LHCN-M2 (cell line): ENCODE measurements around the gene GIT1. TPM values are rescaled to one million over a fixed set of nuclear protein-coding genes. Genes with fewer than 3 reads are reported as not detected.
"Not testable (repeated sequence)": the region's sequence is repeated elsewhere in the genome, so short reads cannot be mapped to it uniquely, and the experiment has no call there.

ENCODE experiments used
- DNase-seq: peaks from one replicate; pipeline ENCODE4 v3.0.0-alpha.2; 2012; ENCODE audit warnings: low read depth
- total RNA-seq: library from RNA; depleted of rRNA; stranded (reverse); fragments of >200 nt; gene quantifications from 2 replicates; pipeline ENCODE4 v1.2.3, GENCODE V29; 2014

GIT1 gene
- total RNA-seq, 1 experiment from 2014 or later = 36.0 TPM

DNA sequence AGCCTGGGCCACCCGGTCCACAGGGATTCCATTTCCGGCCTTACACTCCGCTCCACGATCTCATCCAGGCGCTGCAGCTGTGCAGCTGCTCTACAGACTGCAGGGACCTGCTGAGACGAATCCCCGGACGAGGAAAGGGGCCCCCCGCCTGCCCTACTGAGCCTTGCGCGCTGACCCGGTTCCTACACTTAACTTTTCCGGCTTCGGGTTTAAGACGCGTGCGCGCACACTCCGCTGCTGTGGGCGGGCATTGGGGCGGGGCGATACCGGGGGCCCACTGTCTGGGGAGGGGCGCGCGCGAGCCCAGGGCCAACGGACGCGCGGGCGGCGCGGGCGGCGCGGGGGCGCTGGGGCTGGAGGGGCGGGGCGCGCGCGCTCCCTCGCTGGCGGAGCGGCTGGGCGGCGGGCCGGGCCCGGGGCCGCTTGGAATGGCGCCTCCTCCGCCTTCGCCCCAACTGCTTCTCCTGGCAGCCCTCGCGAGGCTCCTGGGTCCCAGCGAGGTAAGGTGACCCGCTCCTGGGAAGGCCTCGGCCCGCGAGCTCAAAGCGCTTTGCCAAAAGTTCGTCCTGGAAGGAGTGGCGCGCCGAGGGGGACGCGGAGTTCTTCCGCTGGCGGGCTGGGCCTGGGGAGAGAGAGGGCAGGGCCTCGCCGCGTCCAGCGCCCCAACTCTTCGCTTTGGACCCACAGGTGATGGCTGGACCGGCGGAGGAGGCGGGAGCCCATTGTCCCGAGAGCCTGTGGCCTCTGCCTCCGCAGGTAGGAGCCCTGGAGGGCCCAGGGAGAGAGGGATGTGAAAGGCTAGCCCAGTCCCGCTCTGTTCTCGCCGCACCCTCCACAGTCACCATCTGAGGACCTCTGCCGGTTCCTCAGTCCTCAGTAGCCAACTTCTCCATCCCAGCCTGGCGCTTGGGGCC, 20.9 kb downstream of the GIT1 start, which contains the start of gene TP53I13:
TP53I13 (plus strand) TSS at position 371 of the 914 bp plus-strand sequence; CDS start at position 429, 58 bp downstream.
- DNase-seq = peak; percentile 83

DNA sequence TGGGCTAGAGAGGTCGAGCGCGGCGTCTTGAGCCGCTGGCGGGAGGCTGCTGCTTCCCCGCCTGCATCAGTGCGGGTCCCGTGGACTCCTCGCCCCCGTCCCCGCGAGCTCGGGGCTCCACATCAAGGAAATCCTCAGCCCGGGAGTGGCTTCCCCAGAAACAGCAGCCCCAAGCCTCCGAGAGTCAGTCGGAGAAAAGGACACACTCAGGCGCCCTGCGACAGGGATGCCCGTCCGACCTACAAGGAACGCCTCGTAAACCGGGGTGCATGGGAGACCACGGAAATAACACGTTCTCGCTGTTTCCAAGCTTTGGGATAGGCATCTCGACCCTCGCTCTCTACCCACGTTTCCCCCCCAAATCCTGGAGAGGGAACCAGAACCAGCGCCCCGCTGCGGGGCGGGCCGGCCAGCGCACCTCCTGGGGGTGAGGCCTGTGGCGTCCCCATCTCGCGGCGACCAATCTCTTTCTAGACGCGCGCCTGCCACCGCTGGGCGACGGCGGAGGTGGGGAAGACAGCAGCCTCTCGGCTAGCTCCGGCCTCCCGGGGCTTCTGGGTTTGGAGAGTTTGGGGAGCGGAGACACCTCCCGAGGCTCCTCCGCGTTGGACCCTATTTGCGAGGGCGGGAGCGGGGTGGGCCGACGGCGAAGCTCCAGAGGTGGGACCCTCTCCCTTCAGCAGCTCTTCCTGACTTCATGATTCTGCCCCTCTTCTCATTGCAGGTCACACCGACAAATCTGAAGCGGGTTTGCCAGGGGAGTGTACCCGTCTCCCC, 21.7 kb downstream of the GIT1 start:
- peak; percentile 65 for DNase-seq

DNA sequence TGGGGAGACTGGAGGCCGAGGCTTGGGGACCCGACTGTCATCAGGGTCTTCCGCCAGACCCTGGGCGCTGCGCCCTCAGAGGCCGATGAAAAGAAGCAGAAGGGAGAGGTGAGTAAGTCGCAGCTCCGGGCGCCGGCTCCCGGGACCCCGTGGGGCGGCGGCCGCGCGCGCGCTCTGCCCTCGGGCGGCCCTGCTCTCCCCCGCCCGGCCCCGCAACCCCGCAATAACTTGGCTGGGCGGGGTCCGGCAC, 22.2 kb downstream of the GIT1 start:
- DNase-seq = no peak

DNA sequence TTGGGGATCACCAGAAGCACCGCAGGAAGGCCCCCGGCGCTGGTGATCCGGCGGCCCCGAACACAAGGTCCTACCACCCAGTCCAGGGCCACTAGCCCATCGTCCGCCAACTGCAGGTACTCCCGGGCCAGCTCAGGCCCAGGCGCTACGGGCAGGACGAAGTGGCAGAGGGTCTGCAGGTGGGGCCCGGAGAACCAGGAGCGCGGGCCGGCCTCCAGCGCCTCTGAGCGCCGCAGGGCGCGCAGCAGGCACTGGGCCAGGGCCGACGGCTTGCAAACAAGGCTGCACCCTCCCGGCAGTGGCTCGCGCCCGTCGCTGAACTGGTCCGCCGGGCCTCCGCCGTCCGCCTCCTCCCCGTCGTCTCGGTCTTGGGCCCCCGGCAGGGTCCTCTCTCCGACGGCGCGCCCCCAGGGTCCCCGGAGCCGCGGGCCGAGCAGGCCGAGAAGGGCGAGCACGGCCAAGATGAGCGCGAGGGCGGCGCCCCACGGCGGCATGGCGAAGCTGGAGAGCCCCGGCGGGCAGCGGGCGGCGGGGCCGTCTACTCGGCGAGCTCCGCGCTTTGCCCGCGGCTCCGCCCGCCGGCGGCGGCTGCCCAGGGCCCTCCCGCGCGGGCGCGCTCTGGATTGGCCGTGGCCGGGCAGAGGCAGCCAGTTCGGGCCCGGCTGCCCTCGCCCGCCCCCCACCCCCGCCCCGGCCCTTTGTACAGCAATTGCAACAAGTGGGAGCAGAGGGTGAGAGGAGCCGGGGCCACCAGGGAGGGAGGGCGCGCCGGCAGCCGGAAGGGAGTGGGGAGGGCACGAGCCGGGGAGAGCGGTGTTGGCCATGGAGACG, 22.8 kb downstream of the GIT1 start, which contains the start of gene ABHD15:
ABHD15 (minus strand) TSS at position 565 of the 831 bp plus-strand sequence; CDS start at position 494, 71 bp downstream.
- DNase-seq = peak; percentile 61

DNA sequence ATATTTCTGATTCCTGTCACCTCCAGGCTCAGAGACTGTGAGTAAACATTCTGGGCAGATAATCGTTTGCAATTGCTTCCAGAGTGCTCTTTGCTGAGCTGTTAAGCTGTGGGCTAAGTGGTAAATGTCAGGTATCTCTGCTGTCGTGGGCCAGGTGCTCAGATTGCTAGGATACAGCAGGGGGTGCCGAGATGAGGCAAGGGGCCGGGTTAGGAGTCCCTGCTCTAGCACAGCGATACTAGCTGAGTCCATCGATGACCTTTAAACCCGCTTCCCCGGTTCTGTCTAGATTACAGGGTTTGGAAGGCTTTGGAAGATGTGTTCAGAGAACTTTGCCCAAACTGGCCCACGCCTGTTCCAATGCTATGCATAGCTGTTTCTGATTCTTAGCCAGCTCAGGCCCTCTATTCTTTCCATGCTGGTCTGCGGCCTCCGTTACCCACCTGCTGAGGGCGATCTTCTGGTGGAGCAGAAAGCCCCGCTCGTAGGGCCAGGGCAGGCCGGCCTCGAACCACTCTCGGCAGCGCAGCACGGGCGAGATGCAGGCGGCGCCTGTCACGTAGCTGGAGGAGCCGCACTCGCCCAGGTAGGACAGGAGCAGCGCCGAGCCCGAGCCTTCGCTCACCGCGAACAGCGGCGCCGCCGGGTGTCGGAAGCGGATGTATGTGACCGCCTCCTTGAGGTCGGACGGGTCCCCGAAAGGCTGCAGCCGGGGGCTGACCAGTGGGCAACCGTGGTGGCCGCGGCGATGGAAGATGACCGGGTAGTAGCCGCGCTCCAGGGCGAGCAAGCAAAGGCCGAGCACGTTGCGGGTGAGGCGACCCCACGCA, 23.6 kb downstream of the GIT1 start:
- DNase-seq = no peak

DNA sequence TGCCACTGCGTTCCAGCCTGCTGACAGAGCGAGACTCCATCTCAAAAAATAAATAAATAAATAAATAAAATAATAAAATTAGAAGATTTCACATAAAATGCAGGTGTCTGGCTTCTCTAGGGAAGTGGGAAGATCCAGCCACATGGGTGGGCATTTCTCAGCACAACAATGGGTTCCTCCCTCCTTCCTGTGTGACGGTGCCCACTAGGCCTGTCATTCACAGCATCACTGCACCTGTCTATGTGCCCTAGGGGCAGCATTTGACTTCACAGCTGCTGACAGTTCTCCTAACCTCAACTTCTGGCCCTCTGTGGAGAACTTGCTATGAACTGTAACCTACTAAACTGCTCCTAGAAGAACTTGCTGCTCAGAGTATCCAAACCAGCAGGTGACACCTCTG, 25.6 kb downstream of the GIT1 start:
- peak; percentile 41 for DNase-seq

DNA sequence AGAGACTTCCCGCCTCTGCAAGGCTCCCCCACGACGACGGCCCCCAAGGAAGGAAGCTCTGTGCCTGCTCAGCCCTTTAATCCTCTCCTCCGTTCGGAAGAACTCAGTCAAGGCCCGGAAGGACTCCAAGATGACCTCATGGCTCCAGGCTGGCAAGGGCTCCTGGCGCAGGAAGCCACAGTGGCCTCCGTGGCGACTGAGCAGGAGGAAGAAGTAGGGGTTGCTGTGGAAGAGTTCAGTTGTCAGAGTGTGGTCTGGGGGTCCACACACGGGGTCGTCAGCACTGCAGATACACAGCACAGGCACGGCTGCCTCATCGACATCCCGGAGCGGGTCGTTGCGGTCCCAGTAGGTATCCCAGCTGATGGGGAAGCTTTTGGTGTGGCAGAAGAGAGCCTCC, 26.8 kb downstream of the GIT1 start:
- DNase-seq = no peak

DNA sequence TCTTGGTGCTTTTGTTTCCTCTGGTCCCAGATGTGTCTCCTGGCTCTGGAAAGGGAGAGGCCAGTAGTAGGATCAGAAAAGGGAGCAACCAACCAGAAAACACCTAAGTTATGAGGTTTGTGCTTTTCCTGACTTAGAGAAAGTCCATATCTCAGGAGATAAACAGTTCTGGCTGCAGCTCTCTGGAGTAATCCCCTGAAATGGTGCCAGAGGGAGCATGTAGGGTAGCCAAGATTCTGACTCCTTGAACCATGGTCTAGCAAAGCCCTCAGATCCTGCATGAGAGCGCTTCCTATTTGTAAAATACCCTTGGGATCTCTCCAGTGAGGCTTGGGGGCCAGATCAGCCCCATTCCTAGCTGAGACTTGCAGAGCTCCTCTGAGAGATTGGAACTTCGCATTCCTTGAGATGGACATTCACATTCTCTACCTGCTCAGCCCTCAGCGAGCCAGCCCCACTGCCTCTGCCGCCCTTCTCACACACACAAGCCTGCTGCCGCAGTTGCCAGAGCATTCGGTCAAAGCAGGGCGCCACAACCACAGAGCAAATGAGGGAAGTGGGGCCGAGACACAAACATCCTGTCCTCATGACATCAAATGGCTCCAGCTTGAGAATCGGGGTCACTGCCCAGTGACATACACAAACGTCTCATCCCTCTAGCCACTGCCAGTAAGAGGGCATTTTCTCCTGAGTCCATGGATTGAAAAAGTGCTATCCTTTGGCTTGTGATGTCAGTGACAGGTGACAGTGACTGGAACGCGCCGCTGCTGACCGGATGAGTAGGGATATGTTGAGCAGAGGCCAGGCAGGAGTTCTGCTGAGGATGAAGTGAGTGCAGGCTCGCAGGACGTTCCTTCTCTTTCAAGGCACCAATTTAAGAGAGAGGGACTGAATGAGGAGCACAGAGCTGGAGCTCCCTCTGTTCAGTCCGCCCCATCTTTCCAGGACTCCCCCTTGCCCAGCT, 27.6 kb downstream of the GIT1 start:
- no peak for DNase-seq

DNA sequence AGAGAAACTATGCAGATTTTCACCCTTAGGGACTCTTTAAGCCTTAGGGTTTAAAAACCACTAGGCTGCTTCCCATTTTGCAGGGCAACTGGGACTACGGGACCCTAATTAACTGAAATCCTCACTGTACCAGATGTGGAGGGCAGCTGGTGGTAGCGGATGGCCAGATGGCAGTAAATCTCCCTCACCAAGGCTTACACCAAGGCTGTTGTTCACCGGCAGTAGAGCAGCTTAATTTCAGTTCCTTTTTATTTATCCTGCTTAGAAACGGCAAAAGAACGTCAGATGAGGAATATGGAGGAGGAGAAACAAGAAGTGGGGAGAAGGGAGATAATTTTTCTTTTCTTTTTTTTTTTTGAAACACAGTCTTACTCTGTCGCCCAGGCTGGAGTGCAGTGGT, 29.1 kb downstream of the GIT1 start:
- DNase-seq = no peak

DNA sequence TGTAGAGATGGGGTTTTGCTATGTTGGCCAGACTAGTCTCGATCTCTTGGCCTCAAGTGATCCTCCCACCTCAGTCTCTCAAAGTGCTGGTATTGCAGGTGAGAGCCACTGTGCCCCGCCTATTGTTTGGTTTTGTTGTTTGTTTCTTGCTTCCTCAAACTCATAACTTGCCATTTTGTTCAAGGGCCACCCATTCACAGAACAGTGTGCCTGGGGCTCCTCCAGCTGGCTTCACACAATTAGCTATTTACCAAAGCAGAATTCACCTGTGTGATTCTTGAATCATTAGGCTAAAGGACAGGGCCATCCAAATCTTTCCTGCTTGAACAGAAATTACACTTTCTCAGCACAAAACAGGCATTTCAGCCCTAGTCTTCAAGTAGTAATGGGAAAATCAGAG, 29.8 kb downstream of the GIT1 start:
- DNase-seq = no peak

DNA sequence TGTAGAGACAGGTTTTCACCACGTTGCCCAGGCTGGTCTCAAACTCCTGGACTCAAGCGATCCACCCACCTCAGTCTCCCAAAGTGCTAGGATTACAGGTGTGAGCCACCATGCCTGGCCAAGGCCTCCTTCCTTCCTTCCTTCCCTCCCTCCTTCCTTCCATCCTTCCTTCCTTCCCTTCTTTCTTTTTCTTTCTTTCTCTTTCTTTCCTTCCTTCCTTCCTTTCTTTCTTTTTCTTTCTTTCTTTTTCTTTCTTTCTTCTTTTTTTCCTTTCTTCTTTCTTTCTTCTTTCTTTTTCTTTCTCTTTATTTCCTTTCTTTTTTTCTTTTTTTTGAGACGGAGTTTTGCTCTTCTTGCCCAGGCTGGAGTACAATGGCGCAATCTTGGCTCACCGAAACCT, 31.3 kb downstream of the GIT1 start:
- not testable (repeated sequence) for DNase-seq

DNA sequence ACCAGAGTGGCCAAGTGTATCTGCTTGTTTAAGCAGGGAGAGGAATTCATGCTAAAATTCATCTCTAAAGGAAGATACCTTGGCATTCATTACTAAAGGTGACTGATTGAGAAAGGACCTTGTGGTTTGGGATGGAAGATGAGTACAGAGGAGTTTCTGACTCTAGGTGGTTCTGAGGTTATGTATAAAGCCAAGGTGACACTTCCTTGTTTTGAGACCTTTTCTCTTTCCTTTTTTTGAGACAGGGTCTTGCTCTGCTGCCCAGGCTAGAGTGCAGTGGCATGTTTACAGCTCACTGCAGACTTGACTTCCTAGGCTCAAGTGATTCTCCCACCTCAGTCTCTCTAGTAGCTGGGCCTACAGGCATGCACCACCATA, 31.7 kb downstream of the GIT1 start:
- no peak for DNase-seq

DNA sequence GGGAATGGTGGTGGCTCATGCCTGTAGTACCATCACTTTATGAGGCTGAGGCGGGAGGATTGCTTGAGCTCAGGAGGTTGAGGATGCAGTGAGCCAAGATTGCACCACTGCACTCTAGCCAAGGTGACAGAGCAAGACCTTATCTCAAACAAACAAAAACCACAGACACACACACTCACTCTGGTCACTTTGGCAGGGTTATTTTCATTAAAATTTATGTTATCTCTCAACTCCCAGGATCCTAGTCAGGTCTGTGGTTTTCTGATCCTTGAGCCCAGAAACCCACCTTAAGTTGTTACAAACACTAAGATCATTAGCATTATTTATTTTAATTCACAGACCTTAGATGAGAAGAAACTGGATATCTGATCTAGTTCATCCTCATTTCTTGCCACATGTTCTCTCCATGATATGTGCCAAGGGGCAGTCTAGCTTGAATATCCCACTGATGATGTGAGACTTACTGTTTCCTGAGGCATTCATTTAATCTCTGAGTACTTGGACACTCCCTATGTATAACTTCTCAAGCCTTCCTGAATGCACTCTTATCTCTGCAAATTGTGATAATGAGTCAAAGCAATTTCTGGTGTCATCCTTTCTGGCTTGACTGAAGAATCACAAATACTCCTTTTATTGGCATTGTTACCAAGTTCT, 32.2 kb downstream of the GIT1 start:
- peak; percentile 12 for DNase-seq

DNA sequence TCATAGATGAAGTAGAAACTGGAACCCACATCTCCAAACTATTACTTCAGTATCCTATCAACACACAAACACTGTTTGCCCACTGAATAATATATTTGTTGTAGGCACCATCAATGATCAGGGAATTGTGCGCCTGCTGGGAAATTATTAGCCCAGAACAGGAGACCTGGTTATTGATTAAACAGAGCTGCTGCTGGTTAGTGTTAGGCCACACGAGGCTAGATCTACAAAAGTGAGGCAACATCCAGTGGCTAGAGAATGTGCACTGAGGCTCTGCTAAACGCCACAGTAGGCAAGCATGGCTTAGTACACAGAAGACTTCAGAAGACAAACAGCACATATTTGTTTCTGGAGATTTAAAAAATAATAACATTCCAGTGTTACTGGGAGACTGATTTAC, 33.6 kb downstream of the GIT1 start:
- no peak for DNase-seq

DNA sequence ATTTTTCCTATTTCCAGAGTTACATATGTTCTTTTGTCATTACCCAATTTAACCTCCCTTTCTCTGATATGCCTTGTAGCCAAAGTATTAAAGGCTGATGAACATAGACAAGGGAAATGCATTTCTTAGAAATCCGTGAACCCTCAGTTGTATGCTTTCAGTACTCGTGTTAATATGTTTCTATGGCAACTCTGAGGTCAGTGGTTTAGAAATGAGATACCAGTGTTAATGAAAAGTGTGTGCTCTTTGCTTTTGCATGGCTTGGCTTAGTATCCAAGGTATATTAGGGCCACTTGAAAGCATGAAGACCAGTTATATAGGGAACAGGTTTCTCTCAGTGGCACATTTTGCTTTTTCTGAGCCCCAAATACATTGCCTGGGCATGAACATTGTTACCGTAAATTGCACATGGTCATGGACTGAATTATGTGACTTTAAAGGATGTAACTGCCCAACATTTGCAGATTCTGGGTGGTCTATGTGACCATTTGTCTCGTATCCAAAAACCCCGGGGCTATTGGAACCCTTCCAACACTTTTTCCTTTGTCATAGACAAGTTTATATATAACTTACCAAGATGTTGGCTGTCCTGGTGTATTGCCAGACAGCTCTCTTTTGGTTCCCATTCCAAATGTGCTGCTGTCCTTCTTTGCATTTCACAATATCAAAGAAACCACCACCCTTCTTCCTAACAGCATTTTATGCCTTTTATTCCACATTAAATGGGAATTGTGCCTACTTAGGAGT, 40.1 kb downstream of the GIT1 start:
- no peak for DNase-seq

DNA sequence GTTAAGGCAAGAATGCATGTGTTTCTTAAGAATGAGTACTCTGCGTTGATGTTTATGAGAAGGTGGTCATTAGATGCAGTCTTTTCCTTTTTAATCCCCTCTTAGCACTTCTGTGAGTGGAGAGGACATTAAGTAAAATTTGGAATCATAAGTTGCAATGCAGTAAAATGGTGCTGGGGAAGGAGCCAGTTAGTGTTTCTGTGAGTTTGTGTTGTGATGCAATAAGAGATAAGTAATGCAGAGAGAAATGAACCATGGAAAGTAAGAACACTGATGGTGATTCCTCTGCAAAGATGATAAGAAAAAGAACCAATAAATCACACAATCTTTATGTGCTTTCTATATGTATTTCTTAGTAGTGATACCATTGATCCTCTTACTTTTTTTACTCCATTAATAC, 42.6 kb downstream of the GIT1 start:
- no peak for DNase-seq

DNA sequence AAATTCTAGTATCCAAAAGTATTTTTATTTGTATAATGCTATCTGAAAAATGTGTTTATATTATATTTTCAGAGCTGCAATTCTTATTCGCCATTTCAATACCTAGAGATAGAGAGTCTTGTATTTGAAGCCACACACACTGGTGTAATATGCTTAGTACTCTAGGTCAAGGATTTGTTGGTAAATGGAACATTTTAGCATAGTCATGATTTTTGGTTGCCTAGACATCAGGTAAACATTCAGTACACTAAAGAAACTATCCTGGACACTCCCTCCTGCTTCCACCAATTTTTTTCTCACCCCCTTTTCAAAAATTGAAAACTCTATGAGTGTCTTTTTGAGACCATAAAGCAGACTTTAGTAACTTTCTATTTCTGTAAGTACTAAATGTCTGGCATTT, 43.4 kb downstream of the GIT1 start:
- DNase-seq = no peak

DNA sequence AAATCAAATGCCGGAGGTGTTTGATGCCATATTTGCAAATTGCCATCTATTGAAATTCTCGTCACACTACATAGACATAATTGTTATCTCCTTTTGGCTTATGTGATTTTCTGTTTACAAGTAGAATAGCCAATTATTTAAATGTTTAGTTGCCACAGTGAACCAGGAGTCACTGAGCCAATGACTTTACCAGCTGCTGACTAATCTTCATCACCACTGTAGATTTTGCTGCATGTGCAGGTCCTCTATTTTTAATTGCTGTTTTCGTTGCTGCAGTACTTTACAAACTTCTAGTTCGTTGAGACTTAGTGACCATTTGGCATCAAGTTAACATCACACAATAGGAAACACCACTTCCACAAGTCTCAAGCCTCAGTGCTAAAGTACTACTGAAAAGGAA, 45.4 kb downstream of the GIT1 start:
- no peak for DNase-seq

DNA sequence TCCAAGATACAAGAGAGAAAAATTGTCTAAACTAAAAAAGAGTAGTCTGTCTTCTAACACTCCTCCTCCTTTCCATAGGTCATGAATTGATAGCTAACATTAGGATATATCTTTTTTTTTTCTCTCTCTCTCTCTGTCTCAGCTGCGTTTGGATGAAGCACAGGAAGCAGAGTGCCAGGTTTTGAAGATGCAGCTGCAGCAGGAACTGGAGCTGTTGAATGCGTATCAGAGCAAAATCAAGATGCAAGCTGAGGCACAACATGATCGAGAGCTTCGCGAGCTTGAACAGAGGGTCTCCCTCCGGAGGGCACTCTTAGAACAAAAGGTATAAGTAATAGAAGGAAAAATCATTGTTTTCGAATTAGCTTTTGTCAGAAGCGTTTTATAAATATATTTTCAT, 55.5 kb downstream of the GIT1 start:
- no peak for DNase-seq
